ENCODE results near the gene GPR87. TPM values are rescaled to one million over a fixed set of nuclear protein-coding genes. Genes with fewer than 3 reads are reported as not detected.

GPR87 gene, protein sequence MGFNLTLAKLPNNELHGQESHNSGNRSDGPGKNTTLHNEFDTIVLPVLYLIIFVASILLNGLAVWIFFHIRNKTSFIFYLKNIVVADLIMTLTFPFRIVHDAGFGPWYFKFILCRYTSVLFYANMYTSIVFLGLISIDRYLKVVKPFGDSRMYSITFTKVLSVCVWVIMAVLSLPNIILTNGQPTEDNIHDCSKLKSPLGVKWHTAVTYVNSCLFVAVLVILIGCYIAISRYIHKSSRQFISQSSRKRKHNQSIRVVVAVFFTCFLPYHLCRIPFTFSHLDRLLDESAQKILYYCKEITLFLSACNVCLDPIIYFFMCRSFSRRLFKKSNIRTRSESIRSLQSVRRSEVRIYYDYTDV
- total RNA-seq = 1.0 and 1.4 TPM in 2 replicates

DNA sequence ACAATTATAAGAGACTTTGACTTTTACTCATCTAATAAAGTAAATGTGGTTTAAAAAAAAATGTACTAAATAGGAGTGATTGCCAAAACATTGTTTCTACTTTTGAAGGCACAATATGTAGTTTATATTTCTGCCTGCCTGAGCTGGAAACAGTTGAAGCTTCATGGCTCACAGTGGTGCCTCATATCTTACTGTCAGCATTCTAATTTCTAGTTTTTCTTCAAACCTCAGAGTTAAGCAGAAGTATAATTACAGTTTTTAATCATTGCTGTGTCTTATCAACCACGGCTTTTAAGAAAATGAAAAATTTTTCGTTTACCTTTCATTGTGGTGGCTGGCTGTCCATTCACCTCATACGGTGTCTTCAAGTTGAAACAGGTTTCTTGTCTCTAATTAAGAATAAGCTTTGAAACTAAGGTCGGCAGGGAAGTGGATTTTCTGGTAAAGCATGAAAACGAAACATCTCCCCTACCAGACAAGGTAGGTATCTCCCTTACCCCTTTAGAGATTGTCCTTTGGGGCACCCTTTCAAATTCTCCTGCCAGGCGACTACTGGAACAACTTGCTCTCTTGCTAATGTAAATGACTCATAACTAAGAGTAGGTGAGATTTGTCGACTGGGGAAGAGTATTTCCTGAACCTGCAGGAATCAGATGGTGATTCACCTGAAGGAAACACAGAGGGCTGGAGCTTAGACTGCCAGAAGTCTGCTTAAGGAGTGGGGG lies at the start of gene GPR87:
GPR87 (minus strand) TSS at position 554 of the 725 bp plus-strand sequence. CDS start 16,720 bp downstream, outside the sequence.
- H3K4me3 Mint-ChIP-seq = peak within 1 kb of the TSS; percentile 30
- H3K27ac Mint-ChIP-seq = peak within 1 kb of the TSS; percentile 60
- H3K9me3 Mint-ChIP-seq = no peaks in the 10 kb centered on the region
- H3K36me3 Mint-ChIP-seq (ENCODE audit: low read depth) = no peaks in the 10 kb centered on the region
- intact Hi-C loops (cut with micrococcal nuclease) = loop anchor here (1.0 to 5.0 kb wide), 2 partner anchors 11 to 34 kb away; no protein-coding TSS in a partner anchor
- H3K4me1 Mint-ChIP-seq = peaks cover 18% of the 10 kb centered on the region
- peak; percentile 61 for DNase-seq
- peaks cover 6% of the 10 kb centered on the region for H3K27me3 Mint-ChIP-seq

DNA sequence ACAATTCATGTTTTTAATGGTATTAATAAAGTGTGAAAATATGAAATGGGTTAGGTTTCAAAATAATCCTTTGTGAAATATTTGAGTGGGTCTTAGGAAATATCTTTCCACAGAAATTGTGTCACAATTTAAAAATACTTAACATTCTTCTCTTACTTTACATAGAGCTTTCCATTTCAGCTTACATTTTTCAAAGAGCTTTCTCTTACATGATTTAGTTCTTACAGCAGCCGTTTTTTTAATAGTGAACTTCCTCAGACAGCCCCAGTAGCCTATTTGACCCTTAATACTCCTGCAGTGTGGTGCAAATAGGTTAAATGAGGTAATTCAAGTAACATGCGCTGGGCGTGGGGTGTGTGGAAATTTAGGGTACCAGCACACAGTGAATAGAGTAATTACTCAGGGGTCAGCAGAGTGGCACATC lies 46.1 kb upstream of the GPR87 start:
- intact Hi-C loops (cut with micrococcal nuclease) = no loop called here
- H3K27me3 Mint-ChIP-seq = peaks cover 16% of the 10 kb centered on the region
- DNase-seq = no peak
- no peak overlapping the region for H3K27ac Mint-ChIP-seq
- no peaks in the 10 kb centered on the region for H3K4me1 Mint-ChIP-seq
- H3K36me3 Mint-ChIP-seq (ENCODE audit: low read depth) = no peaks in the 10 kb centered on the region
- H3K4me3 Mint-ChIP-seq = no peak overlapping the region
- no peaks in the 10 kb centered on the region for H3K9me3 Mint-ChIP-seq

DNA sequence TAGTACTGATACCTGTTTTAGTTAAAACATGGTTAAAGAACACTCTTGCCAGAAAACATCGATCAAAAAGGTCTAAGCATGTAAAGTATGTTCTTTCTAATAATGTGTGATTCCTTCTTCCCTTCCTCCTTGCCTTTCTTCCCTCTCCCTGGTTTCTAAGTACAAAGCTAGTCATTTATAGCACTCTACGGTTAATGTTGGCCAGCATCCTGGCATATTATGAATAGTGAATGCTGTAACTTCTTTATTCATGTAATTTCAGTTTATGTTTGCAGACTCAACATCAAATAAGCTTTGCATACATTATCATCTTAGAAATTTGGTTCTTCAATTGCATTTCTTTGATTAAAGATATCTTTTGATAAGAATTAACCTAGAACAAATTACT lies 40.8 kb upstream of the GPR87 start:
- Mint-ChIP-seq H3K27ac (no peak overlapping the region), H3K9me3 (no peaks in the 10 kb centered on the region), H3K4me1 (no peaks in the 10 kb centered on the region), H3K36me3 (ENCODE audit: low read depth) (no peaks in the 10 kb centered on the region), H3K27me3 (peaks cover 14% of the 10 kb centered on the region), H3K4me3 (no peak overlapping the region)
- DNase-seq = no peak
- intact Hi-C loops (cut with micrococcal nuclease) = no loop called here

DNA sequence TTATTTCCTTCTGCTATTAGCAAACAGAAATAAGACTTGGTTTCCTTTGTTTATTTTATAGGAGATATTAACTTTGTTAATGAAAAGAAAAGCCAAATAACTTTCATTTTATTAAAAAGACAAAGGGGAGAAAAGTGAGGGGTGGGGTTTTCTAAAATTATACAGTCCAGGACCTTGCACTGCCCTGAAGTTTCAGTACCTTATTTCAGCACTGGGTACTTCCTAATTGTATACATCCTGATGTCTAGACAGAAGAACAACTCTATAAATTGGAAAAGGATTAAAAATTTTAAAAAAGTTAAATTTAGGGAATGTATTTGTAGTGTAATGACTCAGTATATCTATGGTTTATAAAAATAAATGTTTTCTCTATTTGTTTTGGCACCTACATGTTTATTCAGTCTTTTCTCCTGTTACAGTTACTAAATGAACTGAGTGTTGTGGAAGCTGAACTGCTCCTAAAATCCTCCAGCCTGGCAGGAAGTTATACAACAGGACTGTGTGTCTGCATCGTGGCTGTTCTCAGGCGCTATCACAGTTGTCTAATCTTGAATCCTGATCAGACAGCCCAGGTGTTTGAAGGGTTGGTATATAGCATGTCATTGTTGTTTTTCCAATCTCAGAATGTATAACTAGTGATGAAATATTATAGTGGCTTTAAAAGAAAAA lies 40.3 kb upstream of the GPR87 start:
- no peak for DNase-seq
- Mint-ChIP-seq H3K4me1 (peaks cover 3% of the 10 kb centered on the region), H3K4me3 (no peak overlapping the region), H3K27ac (no peak overlapping the region), H3K9me3 (no peaks in the 10 kb centered on the region), H3K36me3 (ENCODE audit: low read depth) (no peaks in the 10 kb centered on the region), H3K27me3 (peaks cover 10% of the 10 kb centered on the region)
- intact Hi-C loops (cut with micrococcal nuclease) = no loop called here

DNA sequence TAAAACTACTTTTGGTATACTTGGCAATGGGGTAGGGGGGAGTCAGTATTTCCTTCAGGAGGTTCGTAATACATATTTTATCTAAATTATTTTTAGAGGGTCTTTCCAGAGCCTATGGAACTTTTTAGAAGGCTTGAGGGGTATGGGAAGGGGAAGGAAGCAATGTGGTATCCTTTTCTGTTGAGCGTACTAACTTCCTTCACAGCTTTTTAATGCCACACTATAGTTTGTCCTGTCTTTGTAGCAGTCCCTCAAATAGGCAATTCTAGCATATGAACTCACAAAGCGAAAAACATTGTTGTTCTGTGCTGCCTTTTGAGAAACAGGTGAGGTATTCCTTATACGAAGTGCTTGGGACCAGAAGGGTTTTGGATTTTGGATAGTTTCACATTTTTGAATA lies 35.0 kb upstream of the GPR87 start:
- H3K27me3 Mint-ChIP-seq = peaks cover 29% of the 10 kb centered on the region
- H3K36me3 Mint-ChIP-seq (ENCODE audit: low read depth) = no peaks in the 10 kb centered on the region
- peaks cover 15% of the 10 kb centered on the region for H3K4me1 Mint-ChIP-seq
- peak overlapping the region; percentile 45 for H3K4me3 Mint-ChIP-seq
- intact Hi-C loops (cut with micrococcal nuclease) = no loop called here
- DNase-seq = no peak
- no peak overlapping the region for H3K27ac Mint-ChIP-seq
- no peaks in the 10 kb centered on the region for H3K9me3 Mint-ChIP-seq

DNA sequence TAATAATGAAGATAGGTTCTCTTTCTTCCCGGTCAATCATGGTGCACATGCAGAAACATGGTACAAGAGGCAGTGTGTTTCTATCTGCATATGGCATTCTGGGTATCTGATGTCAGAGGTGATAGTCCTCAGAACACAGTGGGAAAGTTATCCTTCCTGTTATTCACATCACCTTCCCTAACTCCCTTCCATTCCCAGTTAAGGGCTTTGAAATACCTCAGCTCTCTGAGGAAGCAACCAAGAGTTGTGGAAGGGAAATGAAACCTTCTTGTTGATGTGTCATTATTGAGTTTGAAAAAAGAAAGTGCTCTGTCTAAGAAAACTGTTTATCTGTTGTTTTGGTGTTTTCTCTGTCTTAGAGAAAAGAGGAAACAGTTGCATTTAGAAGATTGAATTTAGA lies 34.6 kb upstream of the GPR87 start:
- Mint-ChIP-seq H3K4me3 (peak overlapping the region; percentile 45), H3K27me3 (peaks cover 33% of the 10 kb centered on the region), H3K4me1 (peaks cover 15% of the 10 kb centered on the region), H3K27ac (no peak overlapping the region), H3K36me3 (ENCODE audit: low read depth) (no peaks in the 10 kb centered on the region), H3K9me3 (no peaks in the 10 kb centered on the region)
- intact Hi-C loops (cut with micrococcal nuclease) = no loop called here
- no peak for DNase-seq

DNA sequence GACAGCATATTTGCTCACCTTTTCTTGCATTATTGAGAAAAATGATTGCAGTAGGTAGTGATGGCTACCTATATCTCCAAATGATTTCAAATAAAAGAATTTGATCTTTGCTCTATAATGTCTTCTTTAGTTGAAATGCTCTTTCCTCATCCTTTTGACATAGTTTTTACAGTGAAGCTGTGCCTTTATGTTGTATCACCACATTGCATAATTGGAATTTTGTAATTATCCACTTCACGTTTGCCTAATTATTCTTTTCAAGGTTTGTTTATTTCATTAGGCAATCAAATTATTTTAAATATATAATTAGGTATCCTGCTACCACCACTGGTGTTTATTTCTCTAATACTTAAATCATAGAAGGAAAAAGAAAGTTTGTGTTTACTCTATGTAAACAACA lies 34.0 kb upstream of the GPR87 start:
- DNase-seq = no peak
- no peak overlapping the region for H3K27ac Mint-ChIP-seq
- no peak overlapping the region for H3K4me3 Mint-ChIP-seq
- no peaks in the 10 kb centered on the region for H3K36me3 Mint-ChIP-seq (ENCODE audit: low read depth)
- H3K9me3 Mint-ChIP-seq = no peaks in the 10 kb centered on the region
- H3K27me3 Mint-ChIP-seq = peaks cover 35% of the 10 kb centered on the region
- H3K4me1 Mint-ChIP-seq = peaks cover 18% of the 10 kb centered on the region
- intact Hi-C loops (cut with micrococcal nuclease) = no loop called here

DNA sequence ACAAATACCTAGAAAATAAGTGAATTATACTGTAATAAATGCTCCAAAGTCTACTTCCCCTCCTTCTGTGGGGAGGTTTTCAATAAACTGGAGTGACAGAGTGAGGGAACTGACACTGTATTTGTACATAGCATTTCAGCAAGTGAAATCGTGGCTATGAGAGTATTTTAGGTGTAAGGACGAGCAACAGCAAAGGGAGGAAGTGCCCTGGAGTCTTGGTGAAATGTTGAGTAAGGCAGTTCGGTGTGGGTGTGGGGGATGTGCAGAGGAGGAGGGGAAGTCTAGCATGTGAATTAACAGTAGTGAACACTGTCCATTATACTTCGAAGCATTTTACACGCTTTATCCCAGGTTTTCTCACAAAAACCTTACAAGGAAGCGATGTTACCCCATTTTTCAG lies 30.8 kb upstream of the GPR87 start:
- H3K4me1 Mint-ChIP-seq = peaks cover 18% of the 10 kb centered on the region

DNA sequence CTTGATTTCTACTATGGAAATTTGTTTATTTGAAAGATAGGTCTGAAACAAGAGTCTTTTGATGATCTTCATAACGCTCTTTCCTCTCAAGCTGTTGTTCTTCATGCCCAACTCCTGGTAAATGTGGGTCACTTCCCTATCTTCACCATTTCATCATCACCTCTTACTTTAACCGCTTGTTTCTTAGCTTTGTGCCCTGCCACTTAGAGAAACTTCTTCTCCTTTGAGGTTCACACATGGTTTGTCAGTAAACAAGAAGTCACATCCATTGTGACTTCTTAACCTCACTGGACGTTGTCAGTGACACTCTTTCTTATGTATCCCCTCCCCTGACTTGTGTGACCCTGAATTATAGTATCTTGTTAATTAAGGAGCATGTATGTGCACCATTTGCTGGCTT lies 29.7 kb upstream of the GPR87 start:
- intact Hi-C loops (cut with micrococcal nuclease) = no loop called here

More for the DNA sequence above, 30.8 kb upstream of the GPR87 start:
- H3K4me3 Mint-ChIP-seq = no peak overlapping the region
- intact Hi-C loops (cut with micrococcal nuclease) = no loop called here
- H3K27ac Mint-ChIP-seq = no peak overlapping the region
- no peak for DNase-seq
- H3K27me3 Mint-ChIP-seq = peaks cover 44% of the 10 kb centered on the region
- no peaks in the 10 kb centered on the region for H3K9me3 Mint-ChIP-seq
- H3K36me3 Mint-ChIP-seq (ENCODE audit: low read depth) = no peaks in the 10 kb centered on the region

DNA sequence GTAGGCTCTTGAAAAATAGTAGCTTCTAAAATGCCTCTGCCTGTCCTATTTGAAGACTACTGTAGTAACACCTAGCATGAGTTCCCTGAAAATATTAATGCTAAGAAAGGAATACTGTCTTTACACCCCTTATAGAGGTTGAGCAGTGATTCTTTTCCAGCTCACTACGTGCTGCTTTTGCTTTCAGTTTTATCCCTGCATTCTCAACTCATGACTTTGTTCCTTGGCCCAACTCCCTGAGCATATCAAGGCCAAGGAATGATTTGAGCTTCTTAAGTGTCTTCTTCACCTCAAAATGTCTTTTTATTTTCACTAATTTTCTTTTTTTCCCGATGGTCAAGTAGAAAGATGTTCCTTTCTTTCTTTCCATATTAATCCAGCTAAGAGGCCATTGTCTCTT lies 29.2 kb upstream of the GPR87 start:
- Mint-ChIP-seq H3K4me3 (no peak overlapping the region), H3K27ac (no peak overlapping the region), H3K4me1 (peaks cover 6% of the 10 kb centered on the region), H3K36me3 (ENCODE audit: low read depth) (no peaks in the 10 kb centered on the region), H3K27me3 (peaks cover 46% of the 10 kb centered on the region), H3K9me3 (no peaks in the 10 kb centered on the region)
- intact Hi-C loops (cut with micrococcal nuclease) = no loop called here
- no peak for DNase-seq

More for the DNA sequence above, 29.7 kb upstream of the GPR87 start:
- Mint-ChIP-seq H3K27ac (no peak overlapping the region), H3K4me3 (no peak overlapping the region), H3K36me3 (ENCODE audit: low read depth) (no peaks in the 10 kb centered on the region), H3K4me1 (peaks cover 8% of the 10 kb centered on the region), H3K27me3 (peaks cover 44% of the 10 kb centered on the region), H3K9me3 (no peaks in the 10 kb centered on the region)
- DNase-seq = no peak

DNA sequence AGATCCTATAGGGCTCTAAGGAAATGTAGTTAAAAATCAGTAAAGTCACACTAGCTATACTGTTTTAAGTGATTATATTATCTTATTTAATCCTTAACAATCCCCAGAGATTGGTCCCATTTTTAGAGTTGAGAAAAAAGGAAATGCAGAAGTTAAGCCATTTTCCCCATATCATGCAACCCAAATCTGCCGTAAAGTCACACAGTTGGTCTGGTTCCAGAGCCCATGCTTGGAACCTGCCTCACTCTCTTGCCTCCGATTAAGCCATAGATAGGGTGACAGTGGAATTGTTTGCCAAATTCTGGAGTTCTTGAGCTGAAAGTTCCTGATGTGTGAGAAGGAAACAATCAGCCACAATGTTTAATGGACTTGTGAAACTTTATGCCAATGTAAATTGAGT lies 15.1 kb upstream of the GPR87 start:
- Mint-ChIP-seq H3K9me3 (no peaks in the 10 kb centered on the region), H3K4me1 (peaks cover 11% of the 10 kb centered on the region), H3K36me3 (ENCODE audit: low read depth) (no peaks in the 10 kb centered on the region), H3K27me3 (peaks cover 29% of the 10 kb centered on the region), H3K4me3 (no peak overlapping the region), H3K27ac (no peak overlapping the region)
- DNase-seq = no peak
- intact Hi-C loops (cut with micrococcal nuclease) = no loop called here

DNA sequence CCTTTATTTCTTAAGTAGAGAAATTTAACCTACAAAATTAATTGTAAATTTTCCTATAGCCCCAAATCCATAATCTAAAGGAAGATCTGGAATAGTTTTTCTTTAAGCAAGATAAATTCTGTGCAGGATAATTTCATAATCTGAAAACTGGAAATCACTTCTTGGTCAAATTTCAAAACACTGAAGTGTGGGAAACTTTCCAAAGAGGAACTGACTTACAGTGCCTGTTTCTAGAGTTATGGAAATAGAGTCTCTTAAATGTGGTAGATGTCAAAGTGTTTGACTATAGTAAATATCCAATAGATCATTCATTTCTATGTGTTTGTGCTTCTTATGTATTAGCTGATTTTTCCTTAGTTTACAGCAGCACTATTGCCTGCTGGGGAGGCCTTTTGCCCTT lies 14.3 kb upstream of the GPR87 start:
- no peak overlapping the region for H3K27ac Mint-ChIP-seq
- H3K4me3 Mint-ChIP-seq = no peak overlapping the region
- intact Hi-C loops (cut with micrococcal nuclease) = no loop called here
- H3K4me1 Mint-ChIP-seq = peaks cover 11% of the 10 kb centered on the region
- H3K9me3 Mint-ChIP-seq = no peaks in the 10 kb centered on the region
- peaks cover 27% of the 10 kb centered on the region for H3K27me3 Mint-ChIP-seq
- no peaks in the 10 kb centered on the region for H3K36me3 Mint-ChIP-seq (ENCODE audit: low read depth)
- no peak for DNase-seq

DNA sequence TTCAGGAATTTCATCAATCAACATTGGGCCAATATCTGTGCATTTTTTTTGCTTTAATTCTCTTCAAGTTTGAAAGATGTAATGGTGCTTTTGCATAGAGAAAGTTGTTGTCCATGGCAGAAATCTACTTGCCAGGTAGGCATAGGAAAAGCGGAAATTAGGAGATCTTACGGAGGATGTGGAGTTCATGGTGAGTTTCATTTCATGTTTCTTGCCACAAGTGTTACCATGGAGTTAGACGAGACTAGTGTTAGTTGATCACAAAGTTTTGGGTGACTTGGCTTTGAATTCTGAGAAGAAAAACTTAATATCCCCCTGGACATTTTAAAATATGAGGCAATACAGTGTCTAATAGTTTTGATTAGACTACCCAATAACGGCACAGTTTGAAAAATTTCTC lies 13.8 kb upstream of the GPR87 start:
- H3K36me3 Mint-ChIP-seq (ENCODE audit: low read depth) = no peaks in the 10 kb centered on the region
- peaks cover 11% of the 10 kb centered on the region for H3K4me1 Mint-ChIP-seq
- no peaks in the 10 kb centered on the region for H3K9me3 Mint-ChIP-seq
- no peak overlapping the region for H3K27ac Mint-ChIP-seq
- H3K4me3 Mint-ChIP-seq = no peak overlapping the region
- DNase-seq = no peak
- peaks cover 26% of the 10 kb centered on the region for H3K27me3 Mint-ChIP-seq
- intact Hi-C loops (cut with micrococcal nuclease) = no loop called here

DNA sequence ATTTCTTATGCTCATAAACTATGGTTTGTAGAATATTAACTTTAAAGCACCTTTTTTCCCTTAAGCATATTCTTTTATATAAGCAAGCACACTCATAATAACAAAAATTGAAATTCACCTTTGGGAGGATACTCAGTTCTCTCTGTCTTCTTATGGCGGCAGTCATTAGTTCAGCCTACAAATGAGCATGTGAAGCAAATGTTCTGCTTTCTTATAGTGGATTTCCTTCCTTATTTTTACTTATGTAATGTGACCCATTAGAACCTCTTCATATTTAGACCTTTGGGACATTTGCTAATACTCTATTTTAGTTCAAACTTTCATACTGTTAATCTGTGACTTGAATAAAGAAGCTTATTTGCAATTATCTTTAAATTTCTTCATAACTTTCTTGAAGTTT lies 12.7 kb upstream of the GPR87 start, which contains the start of gene P2RY13:
P2RY13 (minus strand) TSS at position 187 of the 400 bp plus-strand sequence; CDS start at position 166, 21 bp downstream.
- Mint-ChIP-seq H3K9me3 (no peaks in the 10 kb centered on the region), H3K4me3 (peak within 1 kb of the TSS; percentile 16), H3K36me3 (ENCODE audit: low read depth) (no peaks in the 10 kb centered on the region), H3K27me3 (peaks cover 27% of the 10 kb centered on the region), H3K27ac (peak within 1 kb of the TSS; percentile 16), H3K4me1 (peaks cover 11% of the 10 kb centered on the region)
- intact Hi-C loops (cut with micrococcal nuclease) = loop anchor here (5.0 kb wide), 1 partner anchor 162 kb away; no protein-coding TSS in a partner anchor
- DNase-seq = no peak
